Mesothelial cell of epicardium (in vitro differentiated cells): Measurements from ENCODE around the gene SLC6A6. TPM values are rescaled to one million over a fixed set of nuclear protein-coding genes. Genes with fewer than 3 reads are reported as not detected.

ENCODE experiments used
- DNase-seq, 2 experiments: peaks; one replicate each; pipeline ENCODE4 v3.0.0; 2021; ENCODE audit warnings: low spot score in 2 of 2; ENCODE audit not compliant: unreplicated experiment in 2 of 2
- H3K27ac Mint-ChIP-seq: 2 replicates; pipeline ENCODE4 v1.8.0; 2021; ENCODE audit warnings: mixed read lengths
- H3K27me3 Mint-ChIP-seq: 2 replicates; pipeline ENCODE4 v1.8.0; 2021; ENCODE audit warnings: low read depth, mixed read lengths
- H3K36me3 Mint-ChIP-seq: 2 replicates; pipeline ENCODE4 v1.8.0; 2021; ENCODE audit warnings: mixed read lengths
- H3K4me1 Mint-ChIP-seq: 2 replicates; pipeline ENCODE4 v1.8.0; 2021; ENCODE audit warnings: mixed read lengths
- H3K4me3 Mint-ChIP-seq: 2 replicates; pipeline ENCODE4 v1.8.0; 2021; ENCODE audit warnings: mild to moderate bottlenecking, moderate library complexity, mixed read lengths
- H3K9me3 Mint-ChIP-seq: 2 replicates; pipeline ENCODE4 v1.8.0; 2021; ENCODE audit warnings: mixed read lengths
- total RNA-seq: library from RNA; stranded (reverse); gene quantifications from 3 replicates; pipeline ENCODE4 v1.2.1, GENCODE V29; 2021
- TF ChIP-seq, protein P1 (sequence below): fragments of 200-600 bp; sonication (generic); IDR thresholded peaks from one replicate; pipeline ENCODE4 v1.5.0; 2021; ENCODE audit warnings: antibody characterized with exemption; ENCODE audit not compliant: unreplicated experiment

Gene SLC6A6
- total RNA-seq, 1 donor from 2014 or later = 21.2 TPM

- H3K27ac Mint-ChIP-seq = no peak overlapping the region
- no peaks in the 10 kb centered on the region for H3K36me3 Mint-ChIP-seq
- no peaks in the 10 kb centered on the region for H3K27me3 Mint-ChIP-seq
Observed at GRCh38 chr3:14491396-14492190, 89.2 kb downstream of the SLC6A6 start.

GRCh38 chr3:14492948-14493881 is 90.8 kb downstream of the SLC6A6 start:
- Mint-ChIP-seq H3K4me3 (no peak overlapping the region), H3K27me3 (peaks cover 7% of the 10 kb centered on the region), H3K4me1 (no peaks in the 10 kb centered on the region), H3K27ac (no peak overlapping the region), H3K36me3 (no peaks in the 10 kb centered on the region), H3K9me3 (no peaks in the 10 kb centered on the region)
- TF ChIP-seq, protein P1, sequence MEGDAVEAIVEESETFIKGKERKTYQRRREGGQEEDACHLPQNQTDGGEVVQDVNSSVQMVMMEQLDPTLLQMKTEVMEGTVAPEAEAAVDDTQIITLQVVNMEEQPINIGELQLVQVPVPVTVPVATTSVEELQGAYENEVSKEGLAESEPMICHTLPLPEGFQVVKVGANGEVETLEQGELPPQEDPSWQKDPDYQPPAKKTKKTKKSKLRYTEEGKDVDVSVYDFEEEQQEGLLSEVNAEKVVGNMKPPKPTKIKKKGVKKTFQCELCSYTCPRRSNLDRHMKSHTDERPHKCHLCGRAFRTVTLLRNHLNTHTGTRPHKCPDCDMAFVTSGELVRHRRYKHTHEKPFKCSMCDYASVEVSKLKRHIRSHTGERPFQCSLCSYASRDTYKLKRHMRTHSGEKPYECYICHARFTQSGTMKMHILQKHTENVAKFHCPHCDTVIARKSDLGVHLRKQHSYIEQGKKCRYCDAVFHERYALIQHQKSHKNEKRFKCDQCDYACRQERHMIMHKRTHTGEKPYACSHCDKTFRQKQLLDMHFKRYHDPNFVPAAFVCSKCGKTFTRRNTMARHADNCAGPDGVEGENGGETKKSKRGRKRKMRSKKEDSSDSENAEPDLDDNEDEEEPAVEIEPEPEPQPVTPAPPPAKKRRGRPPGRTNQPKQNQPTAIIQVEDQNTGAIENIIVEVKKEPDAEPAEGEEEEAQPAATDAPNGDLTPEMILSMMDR = no peak
- no peak for DNase-seq

More at GRCh38 chr3:14491396-14492190, 89.2 kb downstream of the SLC6A6 start:
- no peak overlapping the region for H3K4me3 Mint-ChIP-seq
- no peaks in the 10 kb centered on the region for H3K9me3 Mint-ChIP-seq
- no peaks in the 10 kb centered on the region for H3K4me1 Mint-ChIP-seq
- TF ChIP-seq, protein P1 = no peak
- no peak for DNase-seq

- H3K4me1 Mint-ChIP-seq = no peaks in the 10 kb centered on the region
- H3K27me3 Mint-ChIP-seq = peaks cover 7% of the 10 kb centered on the region
- DNase-seq = no peak
- TF ChIP-seq, protein P1 = no peak
- no peak overlapping the region for H3K4me3 Mint-ChIP-seq
- H3K36me3 Mint-ChIP-seq = no peaks in the 10 kb centered on the region
- H3K27ac Mint-ChIP-seq = no peak overlapping the region
- no peaks in the 10 kb centered on the region for H3K9me3 Mint-ChIP-seq
Observed at GRCh38 chr3:14494279-14494972, 92.0 kb downstream of the SLC6A6 start.

- no peaks in the 10 kb centered on the region for H3K4me1 Mint-ChIP-seq
- H3K27me3 Mint-ChIP-seq = peaks cover 7% of the 10 kb centered on the region
- DNase-seq = no peak
- TF ChIP-seq, protein P1 = no peak
- H3K36me3 Mint-ChIP-seq = no peaks in the 10 kb centered on the region
- H3K9me3 Mint-ChIP-seq = peaks cover 3% of the 10 kb centered on the region
- no peak overlapping the region for H3K27ac Mint-ChIP-seq
- H3K4me3 Mint-ChIP-seq = no peak overlapping the region
Observed at GRCh38 chr3:14494973-14495300, 92.5 kb downstream of the SLC6A6 start.

DNA sequence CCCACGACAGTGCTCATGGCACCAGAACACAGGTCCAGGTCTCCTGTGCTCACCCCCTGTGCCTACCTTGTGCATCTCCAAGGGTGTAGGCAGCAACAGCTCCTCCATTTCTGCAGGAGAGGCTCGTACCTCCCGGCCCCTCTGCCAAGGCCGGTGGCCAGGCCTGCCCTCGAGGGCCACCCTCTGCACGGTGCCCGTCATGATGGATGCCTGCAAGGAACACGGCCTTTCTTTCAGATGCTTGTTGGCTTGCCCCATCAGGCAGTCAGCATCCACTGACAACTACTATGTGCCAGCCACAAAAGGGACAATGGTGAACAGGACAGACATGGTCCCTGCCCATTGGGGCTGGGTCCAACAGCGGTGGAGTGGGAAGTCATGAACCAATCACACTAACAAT is 93.9 kb downstream of the SLC6A6 start:
- H3K4me1 Mint-ChIP-seq = no peaks in the 10 kb centered on the region
- no peak overlapping the region for H3K27ac Mint-ChIP-seq
- peaks cover 1% of the 10 kb centered on the region for H3K36me3 Mint-ChIP-seq
- peaks cover 7% of the 10 kb centered on the region for H3K27me3 Mint-ChIP-seq
- no peak overlapping the region for H3K4me3 Mint-ChIP-seq
- DNase-seq = no peak
- TF ChIP-seq, protein P1 = no peak
- H3K9me3 Mint-ChIP-seq = peaks cover 16% of the 10 kb centered on the region
